B cell (primary cell): ENCODE measurements around the gene SERPINA4. TPM values are rescaled to one million over a fixed set of nuclear protein-coding genes. Genes with fewer than 3 reads are reported as not detected.

Source experiments
- ATAC-seq: fragments of 200-7000 bp; cut with Tn5 transposase; one replicate; pipeline ENCODE4 v1.10.0; 2021; ENCODE audit warnings: low read depth, mild to moderate bottlenecking, moderate number of reproducible peaks, moderate library complexity
- CTCF ChIA-PET: fragments of 350-600 bp; sonication (Branson Sonifier 250); formaldehyde crosslinking; loops from one replicate; lab custom pipeline; 2021; ENCODE audit warnings: antibody characterized with exemption, inconsistent platforms; lab: Charles Lee
- POLR2A ChIA-PET: fragments of 350-600 bp; sonication (Branson Sonifier 250); formaldehyde crosslinking; loops from one replicate; lab custom pipeline; 2021; ENCODE audit warnings: antibody characterized with exemption; lab: Charles Lee
- DNase-seq: peaks from one replicate; pipeline ENCODE4 v3.0.0; 2013
- H2AFZ ChIP-seq: 2 replicates; pipeline ENCODE4 v1.6.1; 2012; ENCODE audit warnings: mild to moderate bottlenecking, low read depth, low read length; ENCODE audit not compliant: insufficient read depth, poor library complexity, severe bottlenecking
- H3K27ac ChIP-seq, 2 donors: 1 replicate in 1 of 2; 2 replicates in 1 of 2; pipeline ENCODE4 v1.5.1; 2012 to 2013; ENCODE audit warnings: low read length in 2 of 2, mild to moderate bottlenecking in 2 of 2, moderate library complexity in 1 of 2
- H3K27me3 ChIP-seq, 4 experiments: fragments of 200-600 bp in 1 of 4; sonication (generic) in 1 of 4; replicated peaks in 1 of 4; 1 replicate in 2 of 4; 2 replicates in 2 of 4; pipeline versions ENCODE4 v1.6.1 to v1.7.0; 2013 to 2016; ENCODE audit warnings: low read length in 3 of 4, mild to moderate bottlenecking in 2 of 4, mixed read lengths in 1 of 4, moderate library complexity in 1 of 4; ENCODE audit not compliant: insufficient read depth in 4 of 4, control insufficient read depth in 3 of 4; ENCODE audit errors: control extremely low read depth in 1 of 4
- H3K36me3 ChIP-seq, 2 experiments: replicated peaks in 1 of 2; 1 replicate in 1 of 2; 2 replicates in 1 of 2; pipeline versions ENCODE4 v1.6.1 to v1.7.1; 2013; ENCODE audit warnings: low read length in 1 of 2; ENCODE audit not compliant: insufficient read depth in 2 of 2, control insufficient read depth in 1 of 2; ENCODE audit errors: control extremely low read depth in 1 of 2, extremely low read depth in 1 of 2
- H3K4me1 ChIP-seq, 2 donors: fragments of 200-600 bp in 1 of 2; sonication (generic) in 1 of 2; 1 replicate in 1 of 2; 2 replicates in 1 of 2; pipeline versions ENCODE4 v1.5.1 to v1.6.1; 2013 to 2017; ENCODE audit warnings: low read length in 2 of 2; ENCODE audit not compliant: control insufficient read depth in 2 of 2, insufficient read depth in 2 of 2
- H3K4me2 ChIP-seq: replicated peaks from 2 replicates; pipeline ENCODE3; 2012; ENCODE audit warnings: mild to moderate bottlenecking, low read depth, low read length; ENCODE audit not compliant: poor library complexity, severe bottlenecking
- H3K4me3 ChIP-seq, 5 experiments: fragments of 200-600 bp in 1 of 5; sonication (generic) in 1 of 5; 1 replicate in 3 of 5; 2 replicates in 2 of 5; pipeline versions ENCODE4 v1.5.1 to v1.7.0; 2011 to 2016; ENCODE audit warnings: low read length in 4 of 5, mild to moderate bottlenecking in 4 of 5, low read depth in 2 of 5, control low read depth in 1 of 5, moderate library complexity in 1 of 5; ENCODE audit not compliant: insufficient read depth in 1 of 5; ENCODE audit errors: control extremely low read depth in 1 of 5, extremely low read depth in 1 of 5
- H3K79me2 ChIP-seq: fragments of 200-600 bp; sonication (generic); one replicate; pipeline ENCODE4 v1.6.0; 2016; ENCODE audit warnings: low read length; ENCODE audit not compliant: control insufficient read depth, insufficient read depth
- H3K9ac ChIP-seq: fragments of 200-600 bp; sonication (generic); 2 replicates; pipeline ENCODE4 v1.6.1; 2017; ENCODE audit warnings: mild to moderate bottlenecking, low read length, moderate library complexity
- H3K9me3 ChIP-seq, 3 donors: one replicate each; pipeline versions ENCODE4 v1.6.1 to v1.7.1; 2013; ENCODE audit warnings: low read length in 2 of 3; ENCODE audit not compliant: control insufficient read depth in 2 of 3, insufficient read depth in 1 of 3; ENCODE audit errors: control extremely low read depth in 1 of 3
- H4K20me1 ChIP-seq: 2 replicates; pipeline ENCODE4 v1.6.0; 2012; ENCODE audit warnings: mild to moderate bottlenecking, low read length; ENCODE audit not compliant: insufficient read depth, control insufficient read depth, poor library complexity, severe bottlenecking
- H3K27ac Mint-ChIP-seq: one replicate; pipeline ENCODE4 v1.8.0; 2021; ENCODE audit warnings: mixed read lengths
- H3K27me3 Mint-ChIP-seq: one replicate; pipeline ENCODE4 v1.8.0; 2021; ENCODE audit warnings: mixed read lengths
- H3K4me1 Mint-ChIP-seq: one replicate; pipeline ENCODE4 v1.8.0; 2021; ENCODE audit warnings: mixed read lengths
- H3K4me3 Mint-ChIP-seq: one replicate; pipeline ENCODE4 v1.8.0; 2021; ENCODE audit warnings: mixed read lengths
- H3K9me3 Mint-ChIP-seq: one replicate; pipeline ENCODE4 v1.8.0; 2022; ENCODE audit warnings: mixed read lengths; ENCODE audit not compliant: insufficient read depth
- CTCF ChIP-seq: fragments of 200-600 bp; IDR thresholded peaks from one replicate; pipeline ENCODE4 v1.8.0; 2022; ENCODE audit warnings: antibody characterized with exemption, mild to moderate bottlenecking
- EZH2 ChIP-seq: IDR thresholded peaks from 2 replicates; pipeline ENCODE4 v1.6.1; 2012; ENCODE audit warnings: borderline replicate concordance, low read depth, mild to moderate bottlenecking, moderate library complexity, low read length; ENCODE audit not compliant: insufficient read depth, poor library complexity, severe bottlenecking
- WGBS: methylation state at CpG from one replicate; pipeline ENCODE4 v1.1.5; 2013; ENCODE audit warnings: missing lambda C conversion rate; ENCODE audit not compliant: insufficient coverage; 5-methylcytosine and 5-hydroxymethylcytosine counted together
- intact Hi-C: fragments of 100-400 bp; cut with micrococcal nuclease; formaldehyde crosslinking; loops from one replicate; pipeline ENCODE4 v1.10.0; 2022
- polyA plus RNA-seq: library from polyadenylated mRNA; depleted of rRNA; stranded (reverse); fragments of >200 nt; gene quantifications from 2 replicates; pipeline ENCODE4 v1.2.3, GENCODE V29; 2012
- total RNA-seq, 2 donors: library from RNA; stranded (reverse); fragments of 120-200 nt in 1 of 2; gene quantifications; 1 replicate in 1 of 2; 2 replicates in 1 of 2; pipeline versions ENCODE4 v1.2.3 to v1.2.4, GENCODE V29; 2013 to 2022

Gene SERPINA4
- total and polyA plus RNA-seq, 2 donors (not counting 1 experiment from before 2014, with no cell fraction given), result not detected

GRCh38 chr14:94595912-94596311 lies 34.7 kb downstream of the SERPINA4 start:
- Mint-ChIP-seq H3K9me3 (peaks cover under 1% of the 10 kb centered on the region), H3K4me1 (no peaks in the 10 kb centered on the region), H3K27me3 (peaks cover 7% of the 10 kb centered on the region), H3K27ac (no peak overlapping the region), H3K4me3 (no peak overlapping the region)
- Histone ChIP-seq H2AFZ (no peak overlapping the region), H3K4me1 (no peaks in the 10 kb centered on the region), H3K79me2 (no peaks in the 10 kb centered on the region), H3K27me3 (no peaks in the 10 kb centered on the region), H3K27ac (no peak overlapping the region), H3K9ac (no peak overlapping the region), H3K9me3 (peaks cover 0 to 16% (median 0%) of the 10 kb centered on the region in 3 donors), H4K20me1 (no peaks in the 10 kb centered on the region), H3K36me3 (no peaks in the 10 kb centered on the region), H3K4me3 (no peak overlapping the region), H3K4me2 (no peak overlapping the region)
- POLR2A ChIA-PET, result no interaction called here
- ATAC-seq, result no peak
- DNase-seq, result no peak
- WGBS, result 75% methylated on average over 2 of the region's 2 CpGs
- TF ChIP-seq CTCF, result no peak
- TF ChIP-seq EZH2, result no peak
- intact Hi-C loops, result no loop called here
- CTCF ChIA-PET, result no interaction called here

- WGBS, result 87% methylated on average over 9 of the region's 9 CpGs
Measured at GRCh38 chr14:94596361-94596760, 35.1 kb downstream of the SERPINA4 start.

More at GRCh38 chr14:94596361-94596760, 35.1 kb downstream of the SERPINA4 start:
- H3K27ac Mint-ChIP-seq, result no peak overlapping the region
- Histone ChIP-seq H3K4me3 (no peak overlapping the region), H3K36me3 (no peaks in the 10 kb centered on the region), H3K79me2 (no peaks in the 10 kb centered on the region), H3K4me2 (no peak overlapping the region), H3K9me3 (peaks cover 0 to 16% (median 0%) of the 10 kb centered on the region in 3 donors), H3K4me1 (no peaks in the 10 kb centered on the region), H4K20me1 (no peaks in the 10 kb centered on the region), H3K27ac (no peak overlapping the region), H3K9ac (no peak overlapping the region), H2AFZ (no peak overlapping the region), H3K27me3 (no peaks in the 10 kb centered on the region)
- no peak overlapping the region for H3K4me3 Mint-ChIP-seq
- ATAC-seq (no peak), DNase-seq (no peak)
- H3K4me1 Mint-ChIP-seq, result no peaks in the 10 kb centered on the region
- peaks cover 7% of the 10 kb centered on the region for H3K27me3 Mint-ChIP-seq
- CTCF ChIA-PET, result no interaction called here
- intact Hi-C loops, result no loop called here
- TF ChIP-seq EZH2 (no peak), CTCF (no peak)
- POLR2A ChIA-PET, result no interaction called here
- H3K9me3 Mint-ChIP-seq, result no peaks in the 10 kb centered on the region
